Liver (tissue), 9 donors: ENCODE data around the gene LONRF2. TPM values are rescaled to one million over a fixed set of nuclear protein-coding genes. Genes with fewer than 3 reads are reported as not detected.

Experiments
- DNase-seq: peaks from one replicate; pipeline ENCODE4 v3.0.0-alpha.2; 2017; ENCODE audit warnings: low spot score
- H3K27ac ChIP-seq, 2 donors: one replicate each; pipeline ENCODE4 v1.7.0; 2013; ENCODE audit warnings: inconsistent platforms in 2 of 2, low read length in 2 of 2, control low read depth in 1 of 2, low read depth in 1 of 2, mild to moderate bottlenecking in 1 of 2
- H3K27me3 ChIP-seq, 4 donors: one replicate each; pipeline versions ENCODE4 v1.6.1 to v1.7.0; 2013; ENCODE audit warnings: low read length in 3 of 4, inconsistent platforms in 1 of 4, mild to moderate bottlenecking in 1 of 4, moderate library complexity in 1 of 4; ENCODE audit not compliant: control insufficient read depth in 4 of 4, insufficient read depth in 4 of 4
- H3K36me3 ChIP-seq, 4 donors: one replicate each; pipeline versions ENCODE4 v1.6.1 to v1.7.0; 2013; ENCODE audit warnings: low read length in 3 of 4, mild to moderate bottlenecking in 3 of 4, low read depth in 1 of 4, moderate library complexity in 1 of 4; ENCODE audit not compliant: control insufficient read depth in 4 of 4, insufficient read depth in 3 of 4
- H3K4me1 ChIP-seq, 4 donors: one replicate each; pipeline versions ENCODE4 v1.6.1 to v1.7.0; 2013; ENCODE audit warnings: low read length in 3 of 4, mild to moderate bottlenecking in 3 of 4, moderate library complexity in 1 of 4; ENCODE audit not compliant: control insufficient read depth in 4 of 4, insufficient read depth in 4 of 4
- H3K4me3 ChIP-seq, 3 donors: one replicate each; pipeline versions ENCODE4 v1.6.1 to v1.7.0; 2013; ENCODE audit warnings: low read length in 3 of 3, control low read depth in 1 of 3, low read depth in 1 of 3, mild to moderate bottlenecking in 1 of 3
- H3K9ac ChIP-seq, 2 donors: one replicate each; pipeline ENCODE4 v1.7.0; 2013; ENCODE audit warnings: low read length in 2 of 2, mild to moderate bottlenecking in 2 of 2, moderate library complexity in 2 of 2, control low read depth in 1 of 2, low read depth in 1 of 2
- H3K9me3 ChIP-seq, 4 donors: one replicate each; pipeline versions ENCODE4 v1.6.1 to v1.7.0; 2013; ENCODE audit warnings: low read length in 3 of 4; ENCODE audit not compliant: control insufficient read depth in 4 of 4
- EGR1 ChIP-seq, 2 donors: IDR thresholded peaks; 2 replicates each; pipeline ENCODE4 v1.6.1; 2016 to 2018; ENCODE audit warnings: antibody characterized with exemption in 2 of 2, low read depth in 2 of 2
- FOXA1 ChIP-seq: IDR thresholded peaks from 2 replicates; pipeline ENCODE4 v1.6.1; 2016; ENCODE audit warnings: antibody characterized with exemption
- FOXA2 ChIP-seq: IDR thresholded peaks from 2 replicates; pipeline ENCODE4 v1.6.1; 2016; ENCODE audit warnings: antibody characterized with exemption
- GABPA ChIP-seq, 2 donors: IDR thresholded peaks in 1 of 2; conservative IDR thresholded peaks in 1 of 2; 2 replicates each; pipeline ENCODE4 v1.6.1; 2016; ENCODE audit warnings: antibody characterized with exemption in 2 of 2, mild to moderate bottlenecking in 1 of 2, moderate library complexity in 1 of 2
- HNF4A ChIP-seq, 2 donors: conservative IDR thresholded peaks; 2 replicates each; pipeline ENCODE4 v1.6.1; 2016; ENCODE audit warnings: antibody characterized with exemption in 2 of 2, mild to moderate bottlenecking in 2 of 2
- HNF4G ChIP-seq: IDR thresholded peaks from 2 replicates; pipeline ENCODE4 v1.6.1; 2016; ENCODE audit warnings: antibody characterized with exemption
- JUND ChIP-seq, 2 donors: IDR thresholded peaks; 2 replicates each; pipeline ENCODE4 v1.6.1; 2016; ENCODE audit warnings: antibody characterized with exemption in 2 of 2
- NR2F2 ChIP-seq: IDR thresholded peaks from 2 replicates; pipeline ENCODE4 v1.6.1; 2016; ENCODE audit warnings: antibody characterized with exemption
- RAD21 ChIP-seq, 2 donors: IDR thresholded peaks; 2 replicates each; pipeline ENCODE4 v1.6.1; 2016; ENCODE audit warnings: antibody characterized with exemption in 2 of 2, mild to moderate bottlenecking in 2 of 2
- RXRA ChIP-seq, 2 donors: IDR thresholded peaks; 2 replicates each; pipeline ENCODE4 v1.6.1; 2017 to 2018; ENCODE audit warnings: antibody characterized with exemption in 2 of 2, mild to moderate bottlenecking in 1 of 2
- SP1 ChIP-seq: IDR thresholded peaks from 2 replicates; pipeline ENCODE4 v1.6.1; 2018; ENCODE audit warnings: antibody characterized with exemption, mild to moderate bottlenecking
- TAF1 ChIP-seq: conservative IDR thresholded peaks from 2 replicates; pipeline ENCODE4 v1.6.1; 2016; ENCODE audit warnings: antibody characterized with exemption, mild to moderate bottlenecking
- YY1 ChIP-seq: IDR thresholded peaks from 2 replicates; pipeline ENCODE4 v1.6.1; 2016; ENCODE audit warnings: antibody characterized with exemption, mild to moderate bottlenecking
- WGBS: extraction: QIAGEN DNeasy Blood & Tissue Kit; methylation state at CpG from one replicate; pipeline ENCODE4 v1.1.7; 2013; 5-methylcytosine and 5-hydroxymethylcytosine counted together
- polyA plus RNA-seq, 2 donors: library from polyadenylated mRNA; stranded (reverse) in 1 of 2; unstranded in 1 of 2; fragments of 200-250 nt in 1 of 2; fragments of >200 nt in 1 of 2; fragmentation: Nextera tagmentation in 1 of 2; extraction: Ambion mirVana in 1 of 2; gene quantifications; one replicate each; pipeline versions ENCODE4 v1.2.1 to v1.2.3, GENCODE V29; 2013 to 2015
- total RNA-seq, 2 donors: library from RNA; depleted of rRNA; stranded (reverse); fragments of >200 nt; gene quantifications; one replicate each; pipeline ENCODE4 v1.2.3, GENCODE V29; 2014
- TF ChIP-seq, protein P1 (sequence below): fragments of 150-350 bp; IDR thresholded peaks from 2 replicates; pipeline ENCODE4 v1.5.1; 2017; ENCODE audit warnings: improper control_type of control experiment, low read depth, low read length; ENCODE audit not compliant: missing input control
- TF ChIP-seq, protein P2 (sequence below): IDR thresholded peaks from 2 replicates; pipeline ENCODE4 v1.6.1; 2016; ENCODE audit warnings: antibody characterized with exemption
- TF ChIP-seq, protein P3 (sequence below): IDR thresholded peaks from 2 replicates; pipeline ENCODE4 v1.6.1; 2016; ENCODE audit warnings: antibody characterized with exemption
- TF ChIP-seq, protein P4 (sequence below): IDR thresholded peaks from 2 replicates; pipeline ENCODE4 v1.6.1; 2016; ENCODE audit warnings: antibody characterized with exemption, mild to moderate bottlenecking
- TF ChIP-seq, protein P5 (sequence below): IDR thresholded peaks from 2 replicates; pipeline ENCODE4 v1.6.1; 2016; ENCODE audit warnings: antibody characterized with exemption
- donor health status: healthy.
- donor health status: healthy.
- donor health status: healthy.
- donor health status: healthy.
- donor health status: healthy.

LONRF2 gene
- total and polyA plus RNA-seq, 4 donors = 0.06 to 3.7 (median 0.24) TPM

DNA sequence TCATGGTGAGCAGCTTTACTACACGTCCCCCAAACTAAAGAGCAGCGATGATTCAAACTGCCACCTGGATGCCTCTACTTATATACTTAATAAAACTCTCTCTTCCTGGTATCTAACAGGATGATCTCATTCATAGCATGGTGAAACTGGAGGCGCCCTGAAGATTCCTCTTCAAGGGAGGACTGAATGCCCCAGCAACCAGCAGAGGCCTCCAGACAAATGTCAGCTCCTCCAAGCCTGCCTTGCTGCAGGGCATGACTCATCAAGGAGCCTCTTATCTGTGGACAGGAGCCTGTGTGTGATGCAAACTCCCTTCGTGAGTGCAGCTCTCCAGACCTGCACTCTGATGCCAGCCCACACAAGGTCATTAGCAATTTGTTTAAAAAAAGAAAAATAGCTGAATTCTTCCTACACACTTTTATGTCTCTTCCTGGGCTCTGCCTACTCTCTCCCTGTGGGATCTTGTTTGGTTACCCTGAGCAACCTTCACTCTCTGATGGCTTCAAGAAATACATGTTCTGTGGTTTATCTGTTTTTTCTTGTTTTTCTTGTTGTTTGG is 30.2 kb downstream of the LONRF2 start:
- H3K9ac ChIP-seq = no peak overlapping the region
- no peaks in the 10 kb centered on the region for H3K27me3 ChIP-seq
- DNase-seq = no peak
- H3K4me1 ChIP-seq = peaks cover 0 to 4% (median 0%) of the 10 kb centered on the region in 4 donors
- 57% methylated on average over 4 of the region's 4 CpGs for WGBS
- H3K4me3 ChIP-seq = no peak overlapping the region
- TF ChIP-seq TAF1 (no peak), SP1 (no peak), FOXA1 (no peak), HNF4A (conservative IDR thresholded peaks at IDR 0.05) (no peak)
- TF ChIP-seq, protein P1, sequence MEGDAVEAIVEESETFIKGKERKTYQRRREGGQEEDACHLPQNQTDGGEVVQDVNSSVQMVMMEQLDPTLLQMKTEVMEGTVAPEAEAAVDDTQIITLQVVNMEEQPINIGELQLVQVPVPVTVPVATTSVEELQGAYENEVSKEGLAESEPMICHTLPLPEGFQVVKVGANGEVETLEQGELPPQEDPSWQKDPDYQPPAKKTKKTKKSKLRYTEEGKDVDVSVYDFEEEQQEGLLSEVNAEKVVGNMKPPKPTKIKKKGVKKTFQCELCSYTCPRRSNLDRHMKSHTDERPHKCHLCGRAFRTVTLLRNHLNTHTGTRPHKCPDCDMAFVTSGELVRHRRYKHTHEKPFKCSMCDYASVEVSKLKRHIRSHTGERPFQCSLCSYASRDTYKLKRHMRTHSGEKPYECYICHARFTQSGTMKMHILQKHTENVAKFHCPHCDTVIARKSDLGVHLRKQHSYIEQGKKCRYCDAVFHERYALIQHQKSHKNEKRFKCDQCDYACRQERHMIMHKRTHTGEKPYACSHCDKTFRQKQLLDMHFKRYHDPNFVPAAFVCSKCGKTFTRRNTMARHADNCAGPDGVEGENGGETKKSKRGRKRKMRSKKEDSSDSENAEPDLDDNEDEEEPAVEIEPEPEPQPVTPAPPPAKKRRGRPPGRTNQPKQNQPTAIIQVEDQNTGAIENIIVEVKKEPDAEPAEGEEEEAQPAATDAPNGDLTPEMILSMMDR = no peak
- TF ChIP-seq, protein P2, sequence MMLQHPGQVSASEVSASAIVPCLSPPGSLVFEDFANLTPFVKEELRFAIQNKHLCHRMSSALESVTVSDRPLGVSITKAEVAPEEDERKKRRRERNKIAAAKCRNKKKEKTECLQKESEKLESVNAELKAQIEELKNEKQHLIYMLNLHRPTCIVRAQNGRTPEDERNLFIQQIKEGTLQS = no peak
- TF ChIP-seq, protein P3, sequence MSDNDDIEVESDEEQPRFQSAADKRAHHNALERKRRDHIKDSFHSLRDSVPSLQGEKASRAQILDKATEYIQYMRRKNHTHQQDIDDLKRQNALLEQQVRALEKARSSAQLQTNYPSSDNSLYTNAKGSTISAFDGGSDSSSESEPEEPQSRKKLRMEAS = no peak
- no peaks in the 10 kb centered on the region for H3K36me3 ChIP-seq
- H3K9me3 ChIP-seq = no peaks in the 10 kb centered on the region
- H3K27ac ChIP-seq = no peak overlapping the region

DNA sequence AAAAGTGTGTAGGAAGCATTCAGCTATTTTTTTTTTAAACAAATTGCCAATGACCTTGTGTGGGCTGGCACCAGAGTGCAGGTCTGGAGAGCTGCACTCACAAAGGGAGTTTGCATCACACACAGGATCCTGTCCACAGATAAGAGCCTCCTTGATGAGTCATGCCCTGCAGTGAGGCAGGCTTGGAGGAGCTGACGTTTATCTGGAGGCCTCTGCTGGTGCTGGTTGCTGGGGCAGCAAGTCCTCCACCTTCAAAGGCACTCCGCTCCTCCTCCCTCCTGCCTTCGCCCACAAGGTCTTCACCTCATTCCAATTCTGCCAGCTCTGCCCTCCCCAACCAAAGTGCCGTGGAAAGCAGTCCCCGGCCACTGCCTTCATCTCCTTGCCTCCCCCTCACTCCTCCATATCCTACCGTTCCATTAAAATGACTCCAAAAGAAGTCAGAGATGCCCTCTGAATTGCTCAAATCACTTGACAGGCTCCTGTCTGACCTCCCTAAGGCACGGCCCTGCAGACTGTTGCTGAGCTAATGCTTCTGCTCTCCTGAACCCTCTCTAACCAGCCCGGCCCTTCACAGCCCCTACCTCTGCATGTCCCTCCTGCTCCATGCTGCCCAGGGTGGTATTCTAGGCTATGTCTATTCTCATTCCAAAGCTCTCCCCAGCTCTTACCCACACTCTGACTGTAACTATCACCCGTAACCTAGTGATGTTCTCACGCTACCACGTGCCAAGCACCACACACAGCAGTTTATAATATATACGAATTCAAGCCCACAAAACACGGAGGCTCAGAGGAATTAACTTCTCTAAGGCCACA is 30.9 kb downstream of the LONRF2 start:
- no peak overlapping the region for H3K4me3 ChIP-seq
- TF ChIP-seq, protein P1 = no peak
- TF ChIP-seq TAF1 (no peak), SP1 (no peak), YY1 (no peak), FOXA2 (no peak), EGR1 (IDR thresholded peaks at IDR 0.05; ENCODE audit: low read depth in 2 of 2) (no peak), JUND (IDR thresholded peaks at IDR 0.05) (peak; percentile 88 to 92), RXRA (IDR thresholded peaks at IDR 0.05) (peak in 1 of 2 donors; percentile 33), GABPA (IDR thresholded peaks at IDR 0.05 in 1 of 2, conservative IDR thresholded peaks at IDR 0.05 in 1 of 2) (no peak), FOXA1 (no peak), NR2F2 (no peak), HNF4A (conservative IDR thresholded peaks at IDR 0.05) (peak in 1 of 2 donors; percentile 41), HNF4G (no peak), RAD21 (IDR thresholded peaks at IDR 0.05) (no peak)
- TF ChIP-seq, protein P3 = no peak
- TF ChIP-seq, protein P4, sequence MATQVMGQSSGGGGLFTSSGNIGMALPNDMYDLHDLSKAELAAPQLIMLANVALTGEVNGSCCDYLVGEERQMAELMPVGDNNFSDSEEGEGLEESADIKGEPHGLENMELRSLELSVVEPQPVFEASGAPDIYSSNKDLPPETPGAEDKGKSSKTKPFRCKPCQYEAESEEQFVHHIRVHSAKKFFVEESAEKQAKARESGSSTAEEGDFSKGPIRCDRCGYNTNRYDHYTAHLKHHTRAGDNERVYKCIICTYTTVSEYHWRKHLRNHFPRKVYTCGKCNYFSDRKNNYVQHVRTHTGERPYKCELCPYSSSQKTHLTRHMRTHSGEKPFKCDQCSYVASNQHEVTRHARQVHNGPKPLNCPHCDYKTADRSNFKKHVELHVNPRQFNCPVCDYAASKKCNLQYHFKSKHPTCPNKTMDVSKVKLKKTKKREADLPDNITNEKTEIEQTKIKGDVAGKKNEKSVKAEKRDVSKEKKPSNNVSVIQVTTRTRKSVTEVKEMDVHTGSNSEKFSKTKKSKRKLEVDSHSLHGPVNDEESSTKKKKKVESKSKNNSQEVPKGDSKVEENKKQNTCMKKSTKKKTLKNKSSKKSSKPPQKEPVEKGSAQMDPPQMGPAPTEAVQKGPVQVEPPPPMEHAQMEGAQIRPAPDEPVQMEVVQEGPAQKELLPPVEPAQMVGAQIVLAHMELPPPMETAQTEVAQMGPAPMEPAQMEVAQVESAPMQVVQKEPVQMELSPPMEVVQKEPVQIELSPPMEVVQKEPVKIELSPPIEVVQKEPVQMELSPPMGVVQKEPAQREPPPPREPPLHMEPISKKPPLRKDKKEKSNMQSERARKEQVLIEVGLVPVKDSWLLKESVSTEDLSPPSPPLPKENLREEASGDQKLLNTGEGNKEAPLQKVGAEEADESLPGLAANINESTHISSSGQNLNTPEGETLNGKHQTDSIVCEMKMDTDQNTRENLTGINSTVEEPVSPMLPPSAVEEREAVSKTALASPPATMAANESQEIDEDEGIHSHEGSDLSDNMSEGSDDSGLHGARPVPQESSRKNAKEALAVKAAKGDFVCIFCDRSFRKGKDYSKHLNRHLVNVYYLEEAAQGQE = no peak
- TF ChIP-seq, protein P2 = peak; percentile 76
- TF ChIP-seq, protein P5, sequence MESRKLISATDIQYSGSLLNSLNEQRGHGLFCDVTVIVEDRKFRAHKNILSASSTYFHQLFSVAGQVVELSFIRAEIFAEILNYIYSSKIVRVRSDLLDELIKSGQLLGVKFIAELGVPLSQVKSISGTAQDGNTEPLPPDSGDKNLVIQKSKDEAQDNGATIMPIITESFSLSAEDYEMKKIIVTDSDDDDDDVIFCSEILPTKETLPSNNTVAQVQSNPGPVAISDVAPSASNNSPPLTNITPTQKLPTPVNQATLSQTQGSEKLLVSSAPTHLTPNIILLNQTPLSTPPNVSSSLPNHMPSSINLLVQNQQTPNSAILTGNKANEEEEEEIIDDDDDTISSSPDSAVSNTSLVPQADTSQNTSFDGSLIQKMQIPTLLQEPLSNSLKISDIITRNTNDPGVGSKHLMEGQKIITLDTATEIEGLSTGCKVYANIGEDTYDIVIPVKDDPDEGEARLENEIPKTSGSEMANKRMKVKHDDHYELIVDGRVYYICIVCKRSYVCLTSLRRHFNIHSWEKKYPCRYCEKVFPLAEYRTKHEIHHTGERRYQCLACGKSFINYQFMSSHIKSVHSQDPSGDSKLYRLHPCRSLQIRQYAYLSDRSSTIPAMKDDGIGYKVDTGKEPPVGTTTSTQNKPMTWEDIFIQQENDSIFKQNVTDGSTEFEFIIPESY = no peak
- H3K27me3 ChIP-seq = no peaks in the 10 kb centered on the region
- H3K9ac ChIP-seq = no peak overlapping the region
- 80% methylated on average over 13 of the region's 13 CpGs for WGBS
- peaks cover 0 to 4% (median 2%) of the 10 kb centered on the region in 4 donors for H3K4me1 ChIP-seq
- no peaks in the 10 kb centered on the region for H3K36me3 ChIP-seq
- no peaks in the 10 kb centered on the region for H3K9me3 ChIP-seq
- H3K27ac ChIP-seq = no peak overlapping the region
- peak; percentile 49 for DNase-seq
